Adipocyte (in vitro differentiated cells): ENCODE measurements around the gene SGSM2.

Experiments used
- DNase-seq: peaks from one replicate; pipeline ENCODE4 v3.0.0-alpha.2; 2015; ENCODE audit warnings: low read depth
- H3K27me3 ChIP-seq: replicated peaks from 2 replicates; pipeline ENCODE4 v1.7.0; 2013; ENCODE audit warnings: mild to moderate bottlenecking, low read length, moderate library complexity; ENCODE audit not compliant: control insufficient read depth, insufficient read depth
- H3K36me3 ChIP-seq: 2 replicates; pipeline ENCODE4 v1.7.0; 2013; ENCODE audit warnings: low read length, mild to moderate bottlenecking, moderate library complexity; ENCODE audit not compliant: control insufficient read depth, insufficient read depth, severe bottlenecking
- H3K4me1 ChIP-seq: 2 replicates; pipeline ENCODE4 v1.7.0; 2013; ENCODE audit warnings: mild to moderate bottlenecking, low read length, moderate library complexity; ENCODE audit not compliant: control insufficient read depth, insufficient read depth
- H3K4me3 ChIP-seq: 2 replicates; pipeline ENCODE4 v1.7.0; 2013; ENCODE audit warnings: mild to moderate bottlenecking, low read length, moderate library complexity
- H3K9ac ChIP-seq: 2 replicates; pipeline ENCODE4 v1.7.0; 2013; ENCODE audit warnings: mild to moderate bottlenecking, low read length, moderate library complexity
- H3K9me3 ChIP-seq: 2 replicates; pipeline ENCODE4 v1.7.0; 2013; ENCODE audit warnings: mild to moderate bottlenecking, low read length, moderate library complexity; ENCODE audit not compliant: control insufficient read depth

The SGSM2 gene, protein sequence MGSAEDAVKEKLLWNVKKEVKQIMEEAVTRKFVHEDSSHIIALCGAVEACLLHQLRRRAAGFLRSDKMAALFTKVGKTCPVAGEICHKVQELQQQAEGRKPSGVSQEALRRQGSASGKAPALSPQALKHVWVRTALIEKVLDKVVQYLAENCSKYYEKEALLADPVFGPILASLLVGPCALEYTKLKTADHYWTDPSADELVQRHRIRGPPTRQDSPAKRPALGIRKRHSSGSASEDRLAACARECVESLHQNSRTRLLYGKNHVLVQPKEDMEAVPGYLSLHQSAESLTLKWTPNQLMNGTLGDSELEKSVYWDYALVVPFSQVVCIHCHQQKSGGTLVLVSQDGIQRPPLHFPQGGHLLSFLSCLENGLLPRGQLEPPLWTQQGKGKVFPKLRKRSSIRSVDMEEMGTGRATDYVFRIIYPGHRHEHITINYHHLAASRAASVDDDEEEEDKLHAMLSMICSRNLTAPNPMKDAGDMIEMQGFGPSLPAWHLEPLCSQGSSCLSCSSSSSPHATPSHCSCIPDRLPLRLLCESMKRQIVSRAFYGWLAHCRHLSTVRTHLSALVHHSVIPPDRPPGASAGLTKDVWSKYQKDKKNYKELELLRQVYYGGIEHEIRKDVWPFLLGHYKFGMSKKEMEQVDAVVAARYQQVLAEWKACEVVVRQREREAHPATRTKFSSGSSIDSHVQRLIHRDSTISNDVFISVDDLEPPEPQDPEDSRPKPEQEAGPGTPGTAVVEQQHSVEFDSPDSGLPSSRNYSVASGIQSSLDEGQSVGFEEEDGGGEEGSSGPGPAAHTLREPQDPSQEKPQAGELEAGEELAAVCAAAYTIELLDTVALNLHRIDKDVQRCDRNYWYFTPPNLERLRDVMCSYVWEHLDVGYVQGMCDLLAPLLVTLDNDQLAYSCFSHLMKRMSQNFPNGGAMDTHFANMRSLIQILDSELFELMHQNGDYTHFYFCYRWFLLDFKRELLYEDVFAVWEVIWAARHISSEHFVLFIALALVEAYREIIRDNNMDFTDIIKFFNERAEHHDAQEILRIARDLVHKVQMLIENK

DNA sequence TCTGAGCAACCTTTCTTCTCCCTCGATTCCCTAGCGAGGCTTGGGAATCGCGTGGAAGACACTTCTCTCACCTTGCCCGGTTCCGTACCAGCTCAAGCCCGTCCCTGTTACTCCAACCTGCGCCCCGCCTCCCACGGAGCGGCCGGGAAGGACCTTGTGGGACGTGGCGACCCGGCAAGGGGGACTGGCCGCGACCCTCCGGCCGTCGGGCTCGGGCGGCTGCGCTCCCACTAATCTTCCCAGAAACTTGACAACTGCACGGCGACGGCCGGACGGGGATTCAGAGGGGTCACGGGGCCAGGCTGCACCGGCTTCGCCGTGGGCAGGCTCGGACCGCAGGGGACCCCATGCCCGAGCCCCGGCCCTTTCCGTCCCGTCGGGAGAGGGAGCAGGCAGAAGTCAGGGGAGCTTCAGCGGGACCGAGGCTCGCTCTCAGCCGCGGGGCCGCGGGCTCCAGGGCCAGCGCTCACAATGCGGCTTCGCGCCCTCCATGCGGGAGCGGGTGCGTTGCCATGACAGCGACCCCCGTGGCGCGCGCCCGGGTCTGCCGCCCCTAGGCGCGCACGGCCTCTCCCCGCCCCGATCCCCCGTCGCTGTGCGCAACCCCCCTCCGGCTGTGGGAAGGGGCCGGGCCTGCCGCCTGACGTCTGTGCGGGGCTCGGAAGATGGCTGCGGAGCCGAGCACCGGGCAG is at the start of gene SGSM2:
TSS of gene SGSM2 (plus strand) at position 650 of the 692 bp plus-strand sequence. CDS start 188 bp downstream, outside the sequence.
- peaks cover 33% of the 10 kb centered on the region for H3K36me3 ChIP-seq
- H3K4me1 ChIP-seq, result peaks cover 21% of the 10 kb centered on the region
- H3K4me3 ChIP-seq, result peak within 1 kb of the TSS; percentile 97
- H3K27me3 ChIP-seq, result no peaks in the 10 kb centered on the region
- H3K9ac ChIP-seq, result peak within 1 kb of the TSS; percentile 96
- no peaks in the 10 kb centered on the region for H3K9me3 ChIP-seq
- DNase-seq, result peak; percentile 79

DNA sequence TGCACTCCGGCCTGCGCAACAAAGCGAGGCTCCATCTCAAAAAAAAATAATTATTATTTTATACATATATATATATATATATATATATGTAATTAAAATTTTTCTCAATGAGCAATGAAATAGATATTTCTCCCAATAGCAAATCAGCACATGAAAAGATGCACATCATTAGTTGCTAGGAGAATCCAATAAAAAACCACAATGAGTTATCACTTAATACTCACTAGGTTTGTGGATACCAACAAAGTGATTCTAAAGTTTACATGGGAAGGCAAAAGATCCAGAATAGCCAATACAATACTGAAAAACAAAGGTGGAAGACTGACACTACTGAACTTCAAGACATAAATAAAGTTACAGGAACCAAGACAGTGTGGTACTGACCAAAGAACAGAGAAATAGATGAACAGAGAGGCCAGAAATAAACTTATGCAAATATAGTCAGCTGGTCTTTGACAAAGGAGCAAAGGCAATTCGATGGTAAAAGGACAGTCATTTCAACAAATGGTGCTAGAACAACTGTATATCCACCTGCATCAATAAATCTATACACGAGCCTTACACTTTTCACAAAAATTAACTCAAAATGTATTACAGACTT is 47.3 kb upstream of the SGSM2 start:
- peak; percentile 38 for DNase-seq
- Histone ChIP-seq H3K9me3 (no peaks in the 10 kb centered on the region), H3K27me3 (no peaks in the 10 kb centered on the region), H3K4me1 (no peaks in the 10 kb centered on the region), H3K9ac (no peak overlapping the region), H3K36me3 (peaks cover 47% of the 10 kb centered on the region), H3K4me3 (no peak overlapping the region)

DNA sequence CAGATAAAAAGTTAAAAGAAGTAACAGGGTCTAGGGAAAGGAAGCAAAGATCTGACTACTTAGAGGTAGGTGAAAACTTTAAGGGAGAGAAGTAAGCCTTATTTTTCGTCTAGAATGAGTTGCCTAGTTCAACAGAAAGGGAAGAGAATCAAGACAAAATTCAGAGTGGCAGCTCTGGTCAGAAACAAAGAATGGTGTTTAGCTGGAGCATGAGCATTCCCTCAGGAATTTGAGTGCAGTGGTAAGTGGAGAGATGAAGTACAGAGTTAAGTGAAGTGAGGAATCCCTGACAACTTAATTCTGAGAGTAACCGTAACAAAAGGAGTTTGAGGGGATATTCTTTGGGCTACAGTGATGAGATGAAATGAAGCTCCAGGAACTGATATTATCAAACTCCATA is 45.2 kb upstream of the SGSM2 start:
- no peaks in the 10 kb centered on the region for H3K27me3 ChIP-seq
- no peaks in the 10 kb centered on the region for H3K9me3 ChIP-seq
- peaks cover 64% of the 10 kb centered on the region for H3K36me3 ChIP-seq
- no peak overlapping the region for H3K4me3 ChIP-seq
- no peak overlapping the region for H3K9ac ChIP-seq
- DNase-seq, result peak; percentile 54
- H3K4me1 ChIP-seq, result no peaks in the 10 kb centered on the region

GRCh38 chr17:2295575-2295974 is 41.7 kb upstream of the SGSM2 start:
- Histone ChIP-seq H3K9me3 (no peaks in the 10 kb centered on the region), H3K4me3 (no peak overlapping the region), H3K9ac (no peak overlapping the region), H3K27me3 (no peaks in the 10 kb centered on the region), H3K4me1 (no peaks in the 10 kb centered on the region), H3K36me3 (peaks cover 65% of the 10 kb centered on the region)
- no peak for DNase-seq

DNA sequence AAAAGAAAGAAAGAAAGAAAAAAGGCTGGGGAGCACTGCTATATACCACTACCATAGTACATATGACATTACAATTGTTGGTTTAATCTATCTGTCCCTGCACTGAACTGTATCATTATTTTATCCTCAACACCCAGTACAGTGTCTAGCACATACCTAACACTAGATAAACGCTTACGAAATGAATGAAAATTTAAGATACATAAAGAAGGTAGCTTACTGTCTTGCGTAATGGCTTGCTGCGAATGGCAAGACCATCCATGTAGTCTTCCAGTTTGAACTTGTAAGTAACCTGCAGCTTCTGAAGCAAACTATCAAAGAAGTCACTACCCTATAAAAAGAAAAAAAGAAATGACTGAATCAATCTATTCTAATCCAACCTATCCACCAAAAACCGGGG is 40.3 kb upstream of the SGSM2 start:
- Histone ChIP-seq H3K9ac (no peak overlapping the region), H3K4me1 (peaks cover 4% of the 10 kb centered on the region), H3K9me3 (no peaks in the 10 kb centered on the region), H3K27me3 (no peaks in the 10 kb centered on the region), H3K36me3 (peaks cover 54% of the 10 kb centered on the region), H3K4me3 (no peak overlapping the region)
- DNase-seq, result no peak

DNA sequence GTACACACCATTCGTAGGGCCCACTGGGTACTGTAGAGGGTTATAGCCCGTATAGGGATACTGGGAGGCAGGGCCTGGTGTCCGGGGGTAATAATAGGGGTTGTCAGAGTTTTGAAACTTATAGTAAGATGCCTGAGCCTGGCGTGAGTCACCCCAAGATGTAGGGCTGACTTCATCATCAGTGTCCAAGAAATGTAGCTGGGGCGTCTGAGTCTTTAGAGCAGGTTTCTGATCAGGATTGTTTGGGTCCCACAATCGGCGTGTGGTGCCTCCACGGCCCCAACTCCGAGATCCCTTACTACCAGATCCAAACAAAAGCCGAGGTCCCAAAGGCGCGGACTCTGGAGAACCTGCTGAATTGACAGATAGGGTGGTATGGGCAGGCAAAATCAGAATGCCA is 38.2 kb upstream of the SGSM2 start:
- DNase-seq, result no peak
- peaks cover 11% of the 10 kb centered on the region for H3K4me1 ChIP-seq
- no peak overlapping the region for H3K9ac ChIP-seq
- H3K27me3 ChIP-seq, result no peaks in the 10 kb centered on the region
- H3K4me3 ChIP-seq, result no peak overlapping the region
- no peaks in the 10 kb centered on the region for H3K9me3 ChIP-seq
- peaks cover 37% of the 10 kb centered on the region for H3K36me3 ChIP-seq

DNA sequence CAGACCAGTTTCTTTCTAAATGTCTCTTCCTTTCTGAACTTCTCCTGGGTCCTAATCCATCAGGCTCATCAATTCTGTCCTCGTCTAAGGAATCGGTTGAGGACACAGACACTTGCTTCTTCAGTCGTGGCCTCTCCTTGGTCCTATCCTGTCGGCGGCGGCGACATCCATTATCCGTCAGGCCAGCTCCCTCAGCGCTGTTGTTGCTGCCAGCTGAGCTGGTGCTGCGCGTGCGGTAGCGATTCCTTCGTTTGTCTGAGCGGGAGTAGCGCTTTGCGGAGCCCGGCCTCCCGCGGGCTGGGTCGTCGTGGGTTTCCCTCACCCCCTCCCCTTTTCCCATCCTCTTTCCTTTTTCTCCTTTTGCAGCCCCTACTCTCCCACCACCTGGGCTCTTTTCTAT is 37.5 kb upstream of the SGSM2 start:
- no peaks in the 10 kb centered on the region for H3K27me3 ChIP-seq
- H3K4me3 ChIP-seq, result no peak overlapping the region
- no peaks in the 10 kb centered on the region for H3K9me3 ChIP-seq
- no peak overlapping the region for H3K9ac ChIP-seq
- DNase-seq, result no peak
- H3K36me3 ChIP-seq, result peaks cover 32% of the 10 kb centered on the region
- H3K4me1 ChIP-seq, result peaks cover 11% of the 10 kb centered on the region

GRCh38 chr17:2302778-2303203 is 34.5 kb upstream of the SGSM2 start:
- peaks cover 9% of the 10 kb centered on the region for H3K36me3 ChIP-seq
- no peak for DNase-seq
- H3K9me3 ChIP-seq, result no peaks in the 10 kb centered on the region
- peak overlapping the region; percentile 96 for H3K4me3 ChIP-seq
- H3K9ac ChIP-seq, result peak overlapping the region; percentile 92
- H3K4me1 ChIP-seq, result peaks cover 11% of the 10 kb centered on the region
- no peaks in the 10 kb centered on the region for H3K27me3 ChIP-seq

DNA sequence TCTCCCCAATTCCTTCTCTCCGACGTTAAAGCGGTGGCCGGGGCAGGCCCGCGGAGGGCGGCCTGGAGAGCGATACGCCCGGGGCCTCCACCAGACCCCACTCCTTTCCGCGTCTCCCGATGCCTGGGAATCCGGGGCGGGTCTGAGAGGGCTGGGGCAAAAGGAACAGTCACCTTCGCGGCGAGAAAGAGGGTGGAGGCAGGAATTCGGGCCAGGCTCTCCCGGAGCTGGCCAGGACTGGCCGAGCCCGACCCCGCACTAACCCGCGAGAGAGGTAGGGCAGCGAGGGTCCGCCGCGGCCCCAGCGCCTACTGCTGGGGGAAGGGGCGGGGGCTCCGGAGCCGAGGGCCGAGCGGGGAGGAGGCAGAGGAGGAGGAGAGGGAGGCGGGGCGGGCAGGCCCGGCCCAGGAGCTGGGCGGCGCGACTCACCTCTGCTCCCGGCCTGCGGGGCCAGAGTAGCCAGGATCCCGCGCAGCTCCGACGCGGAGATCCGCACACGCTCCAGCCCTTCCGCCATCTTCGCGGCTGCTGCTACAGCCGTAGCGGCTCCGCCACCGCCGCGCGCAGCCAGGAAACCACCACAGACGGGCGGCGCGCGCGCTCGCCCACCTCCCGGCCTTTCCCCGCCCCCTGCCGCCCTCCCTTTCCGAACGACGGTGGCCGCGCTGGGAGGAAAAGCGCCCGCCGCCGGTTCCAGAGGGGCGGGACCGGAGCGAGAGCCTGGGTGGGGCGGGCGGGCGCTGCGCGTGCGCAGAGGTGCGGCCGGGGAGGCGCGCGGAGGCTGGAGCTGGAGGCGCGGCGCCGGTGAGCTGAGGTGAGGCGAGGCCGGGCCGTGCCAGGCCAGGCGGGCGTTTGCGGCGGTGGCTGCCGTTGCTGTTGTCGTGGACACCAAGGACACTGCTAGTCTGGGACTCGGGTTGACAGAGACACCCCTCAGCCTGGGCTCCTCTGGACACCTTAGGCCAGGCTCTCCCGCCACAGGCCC is 33.8 kb upstream of the SGSM2 start, which contains the start of the genes SMG6 and SRR:
TSS of gene SMG6 (minus strand) at position 582 of the 985 bp plus-strand sequence. CDS start at position 517, 65 bp downstream.
TSS of gene SRR (plus strand) at position 747 of the 985 bp plus-strand sequence. CDS start 11,611 bp downstream, outside the sequence.
- DNase-seq, result peak; percentile 97
- H3K9me3 ChIP-seq, result no peaks in the 10 kb centered on the region
- H3K36me3 ChIP-seq, result peaks cover 6% of the 10 kb centered on the region
- H3K9ac ChIP-seq, result peak within 1 kb of the TSS; percentile 92
- H3K27me3 ChIP-seq, result no peaks in the 10 kb centered on the region
- peak within 1 kb of the TSS; percentile 96 for H3K4me3 ChIP-seq
- peaks cover 11% of the 10 kb centered on the region for H3K4me1 ChIP-seq
